OCI-LY7 (cell line): ENCODE data around the gene NEBL. TPM values are rescaled to one million over a fixed set of nuclear protein-coding genes. Genes with fewer than 3 reads are reported as not detected.

ENCODE experiments used
- BruUV-seq: library from RNA; stranded (reverse); fragments of 400-500 nt; replicated peaks from 2 replicates; lab custom pipeline; 2021; lab: Mats Ljungman, UMichigan
- CTCF ChIA-PET: fragments of 300-600 bp; sonication (Branson Sonifier 250); formaldehyde crosslinking; loops from one replicate; lab custom pipeline; 2022; ENCODE audit warnings: antibody characterized with exemption; ENCODE audit not compliant: unreplicated experiment; lab: Charles Lee
- POLR2A ChIA-PET: fragments of 300-600 bp; sonication (Branson Sonifier 250); formaldehyde crosslinking; loops from one replicate; lab custom pipeline; 2022; ENCODE audit warnings: antibody characterized with exemption; lab: Charles Lee
- DNase-seq: peaks from one replicate; pipeline ENCODE4 v3.0.0-alpha.2; 2015; ENCODE audit warnings: low spot score
- H2AFZ ChIP-seq: fragments of 200-600 bp; sonication (generic), shearing (Covaris generic); 2 replicates; pipeline ENCODE4 v1.6.1; 2014; ENCODE audit warnings: mild to moderate bottlenecking, antibody characterized with exemption, low read length, moderate library complexity
- H3K27ac ChIP-seq: fragments of 200-600 bp; sonication (generic); 2 replicates; pipeline ENCODE4 v1.5.1; 2014; ENCODE audit warnings: mixed run types, low read depth, mild to moderate bottlenecking, moderate library complexity, low read length, inconsistent platforms; ENCODE audit not compliant: poor library complexity, severe bottlenecking
- H3K36me3 ChIP-seq: fragments of 200-600 bp; sonication (generic); 2 replicates; pipeline ENCODE4 v1.6.1; 2014; ENCODE audit warnings: mild to moderate bottlenecking, antibody characterized with exemption, low read length, moderate library complexity, mixed read lengths; ENCODE audit not compliant: insufficient read depth
- H3K4me1 ChIP-seq: fragments of 200-600 bp; sonication (generic); 2 replicates; pipeline ENCODE4 v1.5.1; 2014; ENCODE audit warnings: mild to moderate bottlenecking, low read length; ENCODE audit not compliant: insufficient read depth, poor library complexity, severe bottlenecking
- H3K4me2 ChIP-seq: fragments of 200-600 bp; sonication (generic); 2 replicates; pipeline ENCODE4 v1.6.1; 2014; ENCODE audit warnings: mild to moderate bottlenecking, low read length
- H3K4me3 ChIP-seq: fragments of 200-600 bp; sonication (generic); 2 replicates; pipeline ENCODE4 v1.5.1; 2014; ENCODE audit warnings: mild to moderate bottlenecking, low read depth, low read length; ENCODE audit not compliant: poor library complexity, severe bottlenecking
- H3K79me2 ChIP-seq: fragments of 200-600 bp; sonication (generic); 2 replicates; pipeline ENCODE4 v1.6.1; 2016; ENCODE audit warnings: low read depth, mild to moderate bottlenecking, low read length, moderate library complexity, mixed read lengths; ENCODE audit not compliant: insufficient read depth
- H3K9me2 ChIP-seq: fragments of 200-600 bp; sonication (generic); 2 replicates; pipeline ENCODE4 v1.6.1; 2016; ENCODE audit warnings: mild to moderate bottlenecking, low read length, mixed read lengths; ENCODE audit not compliant: insufficient read depth
- H3K9me3 ChIP-seq: fragments of 200-600 bp; sonication (generic); 2 replicates; pipeline ENCODE4 v1.6.1; 2014; ENCODE audit warnings: mild to moderate bottlenecking, mixed run types, low read length, mixed read lengths
- H4K20me1 ChIP-seq: fragments of 200-600 bp; sonication (generic); 2 replicates; pipeline ENCODE4 v1.6.1; 2014; ENCODE audit warnings: mild to moderate bottlenecking, antibody characterized with exemption, low read length, moderate library complexity, mixed read lengths; ENCODE audit not compliant: insufficient read depth
- CTCF ChIP-seq: fragments of 200-600 bp; sonication (generic); conservative IDR thresholded peaks from 2 replicates; pipeline ENCODE4 v1.5.1; 2014; ENCODE audit warnings: mild to moderate bottlenecking, antibody characterized with exemption, low read length, moderate library complexity, mixed read lengths
- EZH2phosphoT487 ChIP-seq: fragments of 200-600 bp; sonication (generic); IDR thresholded peaks from 2 replicates; pipeline ENCODE4 v1.6.1; 2018; ENCODE audit warnings: low read depth, borderline replicate concordance, mild to moderate bottlenecking, mixed run types, antibody characterized with exemption, low read length, moderate library complexity, mixed read lengths
- intact Hi-C: fragments of 100-400 bp; cut with micrococcal nuclease; formaldehyde crosslinking; loops from one replicate; pipeline ENCODE4 v1.10.0; 2022; ENCODE audit not compliant: unreplicated experiment
- total RNA-seq, 2 experiments: library from RNA; depleted of rRNA in 1 of 2; stranded (reverse); fragments of >200 nt in 1 of 2; shearing (Covaris generic) in 1 of 2; gene quantifications; 2 replicates each; pipeline ENCODE4 v1.2.3, GENCODE V29; 2014 to 2022

The NEBL gene
- total RNA-seq, 2 experiments from 2014 or later, result 1.1 TPM; not detected in 1

DNA sequence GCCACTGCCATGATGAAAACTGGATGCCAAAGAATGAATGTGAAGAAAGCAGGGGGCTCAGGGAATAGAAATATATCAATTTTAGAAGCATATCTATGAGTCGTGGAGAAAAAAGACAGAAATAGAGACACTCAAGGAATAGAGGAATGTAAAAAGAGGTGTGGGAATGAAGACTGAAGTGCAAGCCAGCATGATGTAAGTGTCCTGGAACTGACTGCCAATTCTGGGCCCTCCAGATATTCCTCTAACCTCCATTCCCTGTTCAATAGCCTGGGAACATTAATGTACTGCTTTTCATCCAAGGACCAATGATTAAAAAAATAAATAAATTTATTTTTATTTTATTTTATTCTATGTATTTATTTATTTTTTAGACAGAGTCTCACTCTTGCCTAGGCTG lies 40.6 kb downstream of the NEBL start:
- H4K20me1 ChIP-seq, result no peaks in the 10 kb centered on the region
- H3K27ac ChIP-seq, result no peak overlapping the region
- DNase-seq, result no peak
- POLR2A ChIA-PET, result no interaction called here
- H3K9me2 ChIP-seq, result no peaks in the 10 kb centered on the region
- intact Hi-C loops, result loop anchor here (5.0 kb wide), 1 partner anchor 641 kb away; no protein-coding TSS in a partner anchor
- no peaks in the 10 kb centered on the region for H3K79me2 ChIP-seq
- H3K4me3 ChIP-seq, result no peak overlapping the region
- TF ChIP-seq EZH2phosphoT487, result no peak
- no peak for TF ChIP-seq CTCF
- CTCF ChIA-PET, result no interaction called here
- H3K36me3 ChIP-seq, result no peaks in the 10 kb centered on the region
- H3K4me1 ChIP-seq, result no peaks in the 10 kb centered on the region
- no TSS peak for BruUV-seq
- H2AFZ ChIP-seq, result no peak overlapping the region
- H3K9me3 ChIP-seq, result no peaks in the 10 kb centered on the region
- no peak overlapping the region for H3K4me2 ChIP-seq

- Histone ChIP-seq H3K4me2 (no peak overlapping the region), H3K4me1 (no peaks in the 10 kb centered on the region), H3K9me3 (no peaks in the 10 kb centered on the region), H3K4me3 (no peak overlapping the region), H3K9me2 (no peaks in the 10 kb centered on the region), H3K79me2 (no peaks in the 10 kb centered on the region), H2AFZ (no peak overlapping the region), H3K27ac (no peak overlapping the region), H3K36me3 (no peaks in the 10 kb centered on the region), H4K20me1 (no peaks in the 10 kb centered on the region)
- ChIA-PET CTCF (no interaction called here), POLR2A (interaction anchor here (0.7 kb wide), 1 partner anchor 155 kb away, joined by 3 read pairs; no protein-coding TSS in a partner anchor)
- TF ChIP-seq CTCF (peak; percentile 67), EZH2phosphoT487 (no peak)
- BruUV-seq, result no TSS peak
- DNase-seq, result peak; percentile 21
- intact Hi-C loops, result loop anchor here (5.0 kb wide), 1 partner anchor 642 kb away; no protein-coding TSS in a partner anchor
These were observed 41.6 kb downstream of the NEBL start for GRCh38 chr10:20855398-20856038.

DNA sequence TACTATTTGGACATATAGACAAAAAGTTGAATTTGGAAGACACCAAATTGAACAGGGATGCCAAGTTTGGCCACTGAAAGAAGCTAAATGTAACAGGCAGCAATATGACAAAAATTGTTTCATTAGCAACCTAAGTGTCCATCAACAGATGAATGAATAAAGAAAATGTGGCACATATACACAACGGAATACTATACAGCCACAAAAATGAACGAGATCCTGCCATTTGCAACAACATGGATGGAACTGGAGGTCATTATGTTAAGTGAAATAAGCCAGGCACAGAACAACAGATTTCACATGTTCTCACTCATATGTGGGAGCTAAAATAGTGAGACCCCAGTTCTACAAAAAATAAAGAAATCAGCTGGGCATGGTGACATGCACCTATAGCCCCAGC lies 43.8 kb downstream of the NEBL start:
- BruUV-seq, result no TSS peak
- Histone ChIP-seq H2AFZ (no peak overlapping the region), H4K20me1 (no peaks in the 10 kb centered on the region), H3K27ac (no peak overlapping the region), H3K4me1 (no peaks in the 10 kb centered on the region), H3K36me3 (no peaks in the 10 kb centered on the region), H3K4me3 (no peak overlapping the region), H3K9me3 (no peaks in the 10 kb centered on the region), H3K4me2 (no peak overlapping the region), H3K9me2 (no peaks in the 10 kb centered on the region), H3K79me2 (no peaks in the 10 kb centered on the region)
- DNase-seq, result no peak
- ChIA-PET CTCF (no interaction called here), POLR2A (no interaction called here)
- TF ChIP-seq EZH2phosphoT487, result no peak
- intact Hi-C loops, result no loop called here
